ENCODE results near the gene PTPRJ.
A peak's percentile ranks its signal among the peaks of the same experiment; 100 is the strongest.
"Not testable (repeated sequence)": the region's sequence is repeated elsewhere in the genome, so short reads cannot be mapped to it uniquely, and the experiment has no call there.

PTPRJ gene

DNA sequence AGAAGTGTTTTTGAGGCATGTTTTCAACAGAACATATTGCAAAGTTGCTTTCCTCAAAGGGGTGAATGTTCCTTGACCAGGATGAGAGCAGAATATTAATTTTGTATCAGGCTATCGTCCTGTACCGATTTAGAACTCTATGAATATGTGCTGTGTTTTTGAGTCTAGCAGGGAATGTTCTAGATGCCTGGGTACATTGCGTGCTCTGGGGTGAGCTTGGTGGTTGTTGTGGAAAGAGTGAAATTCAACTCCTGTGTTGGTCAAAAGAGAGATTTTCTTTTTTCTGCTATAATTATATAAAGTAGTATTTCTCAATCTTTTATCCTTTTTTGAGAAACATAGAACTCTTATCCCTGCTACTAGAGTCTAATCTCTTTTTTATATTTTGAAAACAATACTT lies 185.1 kb downstream of the PTPRJ start:
- no peak for DNase-seq (ENCODE audit: low read depth)

DNA sequence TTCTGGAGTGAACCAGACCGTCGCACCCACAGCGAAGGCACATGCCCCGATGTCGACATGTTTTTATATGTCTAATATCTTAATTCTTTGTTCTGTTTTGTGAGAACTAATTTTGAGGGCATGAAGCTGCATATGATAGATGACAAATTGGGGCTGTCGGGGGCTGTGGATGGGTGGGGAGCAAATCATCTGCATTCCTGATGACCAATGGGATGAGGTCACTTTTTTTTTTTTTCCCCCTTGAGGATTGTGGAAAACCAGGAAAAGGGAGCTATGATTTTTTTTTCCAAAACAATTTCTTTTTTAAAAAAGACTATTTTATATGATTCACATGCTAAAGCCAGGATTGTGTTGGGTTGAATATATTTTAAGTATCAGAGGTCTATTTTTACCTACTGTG lies 187.0 kb downstream of the PTPRJ start:
- DNase-seq (ENCODE audit: low read depth) = no peak

DNA sequence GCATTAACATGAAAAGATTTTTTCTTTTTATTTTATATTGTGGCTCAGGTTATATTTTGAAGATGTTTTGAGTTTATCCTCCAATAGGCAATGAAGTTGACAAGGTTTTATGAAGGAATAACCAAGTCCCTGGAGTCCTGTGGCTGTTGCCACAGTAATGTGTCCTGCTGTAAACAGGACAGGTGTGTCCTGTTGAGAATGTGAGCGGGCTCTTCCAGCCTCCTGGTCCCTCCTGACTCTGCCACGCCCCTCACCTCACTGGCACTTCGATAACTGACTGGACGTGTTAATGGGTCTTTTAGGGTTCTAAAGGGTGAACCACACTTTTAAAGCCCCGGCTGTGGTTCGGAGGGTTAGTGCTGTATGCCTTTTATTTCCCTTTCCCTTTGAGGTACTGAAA lies 188.5 kb downstream of the PTPRJ start:
- DNase-seq (ENCODE audit: low read depth) = no peak

DNA sequence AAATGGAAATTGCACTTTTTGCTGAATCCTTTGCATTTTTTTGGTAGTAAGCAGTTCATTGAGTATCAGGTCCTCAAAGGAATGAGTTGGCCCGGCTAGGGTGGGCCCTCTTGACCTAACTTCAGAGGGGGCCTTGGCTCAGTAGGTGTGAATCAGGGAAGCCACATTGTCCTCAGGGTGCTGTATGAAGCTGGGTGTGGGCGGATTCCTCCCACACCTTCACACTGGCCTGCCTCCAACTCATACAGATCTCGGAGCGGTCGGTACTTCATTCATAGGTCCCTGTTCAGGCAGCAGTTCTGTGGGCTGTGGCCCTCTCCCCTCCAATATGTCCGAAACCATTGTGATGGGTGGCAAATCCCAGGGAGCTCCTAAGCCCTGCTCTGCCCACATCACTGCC lies 188.9 kb downstream of the PTPRJ start:
- no peak for DNase-seq (ENCODE audit: low read depth)

DNA sequence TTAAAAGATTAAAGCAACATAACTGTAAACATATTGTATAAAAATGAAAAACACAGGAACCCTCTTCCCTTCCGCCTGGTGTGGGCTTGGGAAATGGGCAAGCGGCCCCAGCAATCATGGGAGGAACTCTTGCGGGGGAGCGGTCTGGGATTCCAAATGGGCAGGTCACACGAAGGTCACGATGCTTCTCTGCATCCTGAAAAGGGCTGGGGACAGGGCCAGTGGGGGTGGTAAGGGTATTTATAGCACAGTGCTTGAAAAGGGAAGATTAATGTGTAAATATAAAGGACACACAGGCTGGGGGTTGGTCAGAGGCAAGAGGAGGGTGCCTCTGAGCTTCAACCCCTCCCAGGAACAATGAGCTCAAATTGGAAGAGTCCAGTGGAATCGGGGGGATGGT lies 189.4 kb downstream of the PTPRJ start:
- no peak for DNase-seq (ENCODE audit: low read depth)

DNA sequence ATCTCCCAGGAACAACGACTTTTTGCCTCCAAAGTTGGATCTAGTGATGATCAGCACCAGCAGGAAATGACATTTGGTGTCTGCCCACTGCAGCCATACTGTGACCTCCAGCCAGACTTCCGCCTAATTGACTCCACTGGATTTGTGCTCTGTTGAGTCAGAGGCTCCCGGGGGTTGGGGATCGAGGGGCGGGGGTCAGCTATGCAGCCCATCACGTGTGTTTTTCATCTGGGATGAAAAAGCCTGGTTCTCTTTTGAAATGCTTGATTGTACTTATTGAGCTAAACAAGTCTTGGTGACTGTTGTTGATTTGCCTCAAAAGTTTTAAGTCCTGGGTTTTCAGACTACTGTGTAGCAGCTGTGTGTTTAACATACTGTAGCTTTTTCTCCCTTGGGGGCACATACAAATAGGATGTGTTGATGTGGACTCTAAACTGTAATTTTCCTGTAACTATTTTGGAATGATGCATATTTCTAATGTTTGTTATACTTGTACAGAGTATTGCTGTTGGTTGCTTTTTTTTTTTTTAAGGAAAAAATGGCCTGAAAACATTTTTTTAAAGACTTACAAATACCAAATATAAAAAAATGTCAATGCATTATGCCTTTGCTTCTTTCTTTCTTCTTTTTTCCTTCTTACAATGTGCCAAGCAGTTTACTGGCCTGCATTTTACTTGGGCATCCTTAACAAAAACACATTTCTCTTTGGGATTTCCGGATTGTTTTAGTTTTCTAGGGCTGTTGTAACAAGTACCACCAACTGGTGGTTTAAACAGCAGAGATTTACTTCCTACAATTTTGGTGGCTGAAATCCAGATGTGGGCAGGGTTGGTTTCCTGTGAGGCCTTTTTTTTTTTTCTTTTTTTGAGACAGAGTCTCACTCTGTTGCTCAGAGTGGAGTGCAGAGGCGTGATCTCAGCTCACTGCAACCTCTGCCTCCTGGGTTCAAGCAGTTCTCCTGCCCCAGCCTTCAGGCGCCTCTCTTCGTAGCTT lies 190.2 kb downstream of the PTPRJ start:
- DNase-seq (ENCODE audit: low read depth) = no peak

DNA sequence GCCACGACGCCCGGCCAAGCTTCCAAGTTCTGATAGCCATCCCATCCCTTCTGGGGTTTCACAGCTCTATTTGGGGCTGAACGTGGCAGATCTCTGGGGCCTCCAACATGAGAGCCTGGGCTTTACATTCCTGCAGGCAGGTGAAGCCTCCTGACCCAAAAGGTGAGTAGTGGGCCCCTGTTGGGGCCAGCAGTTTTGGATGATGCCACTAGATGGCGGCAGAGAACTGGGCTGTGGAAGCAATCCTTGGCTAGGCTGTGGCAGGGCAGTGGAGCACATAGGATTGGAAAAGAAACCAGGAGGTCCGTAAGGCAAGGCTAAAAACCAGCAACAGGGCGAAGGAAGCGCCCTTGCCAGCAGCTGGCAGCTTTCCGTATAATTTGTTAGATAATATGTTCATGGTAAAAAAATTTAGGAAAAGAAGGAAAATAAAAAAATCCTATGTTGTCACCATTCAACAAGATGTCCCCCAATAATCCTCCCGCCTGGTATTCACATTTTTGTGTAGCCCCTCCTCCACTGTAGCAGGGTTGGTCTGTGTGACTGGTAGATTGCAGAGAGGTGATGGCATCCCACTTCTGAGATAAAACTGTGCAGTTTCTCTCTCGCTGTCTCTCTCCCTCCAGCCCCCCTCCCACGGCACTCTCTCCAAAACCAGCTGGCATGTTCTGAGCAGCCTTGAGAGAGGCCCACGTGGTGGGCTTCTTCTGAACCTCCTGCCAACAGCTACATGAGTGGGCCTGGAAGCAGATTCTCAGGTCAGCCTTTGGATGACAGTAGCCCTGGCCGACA lies 192.7 kb downstream of the PTPRJ start:
- DNase-seq (ENCODE audit: low read depth) = peak; percentile 33

DNA sequence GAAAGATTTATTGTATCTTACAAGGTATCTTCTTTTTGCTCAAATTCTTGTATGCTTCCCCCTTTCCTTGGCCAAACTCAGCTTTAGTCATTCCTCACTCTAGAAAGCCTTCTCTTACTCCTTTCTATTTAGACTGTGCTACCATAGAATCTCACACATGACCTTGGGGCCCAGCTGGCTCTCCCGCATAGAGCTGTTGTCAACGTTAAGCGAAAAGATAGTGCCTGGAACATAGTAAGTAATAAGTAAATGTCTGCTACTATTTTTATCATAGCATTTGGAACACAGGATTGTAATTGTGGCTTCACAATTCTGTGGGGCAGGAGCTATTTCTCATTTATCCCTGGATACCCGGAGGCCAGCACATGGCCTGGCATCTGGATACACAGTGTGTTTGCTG lies 197.3 kb downstream of the PTPRJ start:
- no peak for DNase-seq (ENCODE audit: low read depth)

DNA sequence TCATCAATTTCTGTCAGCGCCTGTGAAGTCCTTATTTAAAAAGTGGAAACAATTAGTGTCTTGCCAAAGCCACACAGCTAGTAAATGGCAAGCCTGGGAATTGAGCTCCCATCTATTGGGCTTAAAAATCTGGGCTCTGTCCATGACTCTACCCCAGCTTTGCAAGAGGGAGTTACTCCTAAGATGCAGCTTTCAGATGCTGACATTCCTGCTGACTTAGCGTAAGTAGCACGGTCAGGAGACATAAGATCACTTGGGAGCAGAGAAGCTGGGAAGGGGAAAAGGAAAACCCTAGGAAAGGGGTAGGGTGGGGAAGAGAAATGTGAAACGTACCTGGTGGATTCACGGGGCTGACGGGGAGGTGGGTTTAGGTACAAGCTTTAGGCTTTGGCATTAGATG lies 200.3 kb downstream of the PTPRJ start:
- no peak for DNase-seq (ENCODE audit: low read depth)

DNA sequence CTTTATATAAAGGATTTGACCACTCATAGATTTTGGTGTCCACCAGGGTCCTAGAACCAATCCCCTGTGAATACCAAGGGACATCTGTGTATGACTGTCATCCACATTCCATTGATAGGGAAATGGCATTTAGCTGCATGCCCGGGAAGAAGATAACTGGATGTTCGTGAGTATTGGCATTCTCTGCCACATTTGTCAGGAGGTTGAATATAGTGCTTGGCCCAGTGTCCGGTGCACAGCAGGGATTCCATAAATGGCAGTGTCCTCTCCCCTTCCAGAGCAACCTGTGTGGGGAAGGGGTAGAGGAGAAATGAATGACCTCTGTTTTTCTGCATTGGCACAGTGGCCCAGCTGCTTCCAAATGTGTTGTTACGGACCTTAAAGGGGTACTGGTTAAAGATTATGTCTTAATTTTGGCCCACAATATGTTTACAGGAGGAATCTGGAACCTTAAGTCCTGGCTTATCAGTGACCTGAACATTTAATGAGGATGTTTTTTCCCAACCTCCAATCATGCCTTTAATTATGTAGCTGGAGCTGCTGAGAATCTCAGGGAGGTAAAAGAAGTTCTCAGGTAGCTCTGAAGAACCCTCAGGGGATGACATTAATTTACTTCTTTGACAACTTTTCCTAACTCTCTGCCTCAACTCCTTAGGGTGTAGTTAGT lies 202.6 kb downstream of the PTPRJ start:
- DNase-seq (ENCODE audit: low read depth) = no peak

DNA sequence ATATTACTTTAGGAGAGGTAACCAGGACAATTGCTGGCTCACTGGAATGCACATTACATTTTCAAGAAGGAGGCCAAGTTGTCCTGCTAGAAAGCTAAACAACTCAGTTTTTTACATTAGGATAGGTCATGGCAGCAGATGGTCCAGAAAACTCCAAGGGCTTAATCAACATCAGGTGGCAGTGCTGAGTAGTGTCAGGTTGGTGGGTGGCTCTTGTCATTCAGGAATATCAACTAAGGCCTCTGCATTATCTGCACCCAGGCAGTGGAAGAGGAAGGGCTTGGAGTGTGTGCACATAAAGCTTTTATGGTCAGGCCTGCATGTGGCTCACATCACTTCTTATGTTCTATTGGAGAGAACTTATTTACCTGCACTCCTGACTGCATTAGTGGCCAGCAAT lies 204.1 kb downstream of the PTPRJ start:
- DNase-seq (ENCODE audit: low read depth) = no peak

DNA sequence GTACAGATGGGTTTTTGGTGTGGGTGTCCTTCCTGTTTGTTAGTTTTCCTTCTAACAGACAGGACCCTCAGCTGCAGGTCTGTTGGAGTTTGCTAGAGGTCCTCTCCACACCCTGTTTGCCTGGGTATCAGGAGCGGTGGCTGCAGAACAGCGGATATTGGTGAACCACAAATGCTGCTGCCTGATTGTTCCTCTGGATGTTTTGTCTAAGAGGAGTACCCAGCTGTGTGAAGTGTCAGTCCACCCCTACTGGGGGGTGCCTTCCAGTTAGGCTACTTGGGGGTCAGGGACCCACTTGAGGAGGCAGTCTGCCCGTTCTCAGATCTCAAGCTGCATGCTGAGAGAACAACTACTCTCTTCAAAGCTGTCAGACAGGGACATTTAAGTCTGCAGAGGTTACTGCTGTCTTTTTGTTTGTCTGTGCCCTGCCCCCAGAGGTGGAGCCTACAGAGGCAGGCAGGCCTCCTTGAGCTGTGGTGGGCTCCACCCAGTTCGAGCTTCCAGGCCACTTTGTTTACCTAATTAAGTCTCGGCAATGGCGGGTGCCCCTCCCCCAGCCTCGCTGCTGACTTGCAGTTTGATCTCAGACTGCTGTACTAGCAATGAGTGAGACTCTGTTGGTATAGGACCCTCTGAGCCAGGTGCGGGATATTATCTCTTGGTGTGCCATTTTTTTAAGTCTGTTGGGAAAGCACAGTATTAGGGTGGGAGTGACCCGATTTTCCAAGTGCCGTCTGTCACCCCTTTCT lies 210.7 kb downstream of the PTPRJ start:
- not testable (repeated sequence) for DNase-seq (ENCODE audit: low read depth)

DNA sequence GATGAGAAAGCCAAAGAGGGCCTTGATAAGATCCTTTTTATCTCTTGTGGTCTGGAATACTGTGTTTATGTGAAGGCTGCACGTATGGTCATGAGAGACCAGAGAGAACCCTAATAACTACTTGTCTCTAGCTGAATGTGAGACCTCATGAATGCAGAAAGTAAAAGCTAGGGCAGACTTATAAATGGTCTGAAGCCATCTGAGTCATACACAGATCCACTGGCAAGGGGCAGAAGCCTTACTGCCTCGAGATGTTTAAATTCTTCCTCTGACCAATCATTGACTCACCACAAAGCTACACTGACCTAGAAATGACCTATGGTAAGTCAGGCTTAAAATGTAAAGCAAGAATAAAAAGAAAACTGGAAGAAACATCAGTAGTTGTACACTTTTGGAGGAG lies 213.5 kb downstream of the PTPRJ start:
- DNase-seq (ENCODE audit: low read depth) = no peak

DNA sequence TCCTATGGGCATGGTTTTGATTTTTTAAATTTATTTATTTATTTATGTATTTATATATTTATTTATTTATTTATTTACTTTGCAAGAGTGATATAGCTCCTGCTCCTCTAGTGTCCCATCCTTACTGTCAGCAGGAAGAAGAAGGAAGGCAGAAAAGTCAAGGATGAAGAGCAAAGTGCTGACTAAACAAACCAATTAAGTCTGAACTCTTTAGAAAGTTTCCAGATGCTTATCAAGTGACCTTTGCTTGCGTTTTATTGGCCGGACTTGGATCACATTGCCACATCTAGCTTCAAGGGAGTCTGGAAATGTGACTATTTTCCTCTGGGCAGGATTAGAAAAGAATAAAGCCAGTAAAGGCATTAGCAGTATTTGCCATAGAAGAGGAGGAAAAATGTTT lies 227.5 kb downstream of the PTPRJ start:
- DNase-seq (ENCODE audit: low read depth) = no peak

DNA sequence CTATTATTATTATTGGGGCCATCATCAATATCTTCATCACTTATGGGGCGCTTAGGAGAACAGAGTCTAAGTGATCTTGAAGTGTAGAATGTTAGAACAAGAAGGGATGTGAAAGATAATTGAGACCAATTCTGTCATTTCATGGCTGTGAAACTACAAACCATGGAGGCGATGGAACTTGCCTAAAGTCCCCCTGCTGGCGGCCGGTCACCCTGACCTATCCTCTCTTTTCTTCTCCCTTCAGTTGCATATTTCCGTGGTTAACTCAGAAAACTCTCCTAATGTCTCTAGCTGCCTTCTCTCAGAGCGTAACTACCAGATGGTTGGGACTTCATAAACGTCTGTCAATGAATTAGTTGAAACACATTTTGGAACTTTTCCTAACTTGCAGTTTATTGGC lies 229.7 kb downstream of the PTPRJ start:
- no peak for DNase-seq (ENCODE audit: low read depth)

DNA sequence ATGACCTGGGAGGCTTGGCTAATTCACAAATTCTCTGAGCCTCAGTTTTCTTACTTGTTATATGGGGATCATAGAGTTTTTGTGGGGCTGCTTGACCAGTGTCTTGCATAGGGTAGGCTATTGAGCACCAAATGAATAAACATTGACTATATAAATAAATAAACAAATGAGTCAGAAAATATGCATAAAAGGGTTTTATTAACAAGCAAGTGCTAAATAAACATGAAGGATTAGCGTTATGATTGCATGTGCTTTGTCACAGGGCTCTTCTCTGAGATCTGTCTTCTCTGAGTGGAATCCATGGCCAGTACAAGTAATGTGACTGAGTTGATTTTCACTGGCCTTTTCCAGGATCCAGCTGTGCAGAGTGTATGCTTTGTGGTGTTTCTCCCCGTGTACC lies 236.2 kb downstream of the PTPRJ start, which contains the start of gene OR4B1:
OR4B1 (plus strand) TSS at position 301 of the 400 bp plus-strand sequence; CDS start at position 301, 0 bp downstream.
- no peak for DNase-seq (ENCODE audit: low read depth)
